Osteoblast (primary cell): ENCODE results near the gene VDAC1. TPM values are rescaled to one million over a fixed set of nuclear protein-coding genes. Genes with fewer than 3 reads are reported as not detected.
A peak's percentile ranks its signal among the peaks of the same experiment; 100 is the strongest.

Experiments
- DNase-seq: peaks from one replicate; pipeline ENCODE4 v3.0.0; 2011; ENCODE audit warnings: low spot score, mixed read lengths; ENCODE audit not compliant: insufficient read length; ENCODE audit errors: missing footprints
- H2AFZ ChIP-seq: 2 replicates; pipeline ENCODE4 v1.6.0; 2011; ENCODE audit warnings: mild to moderate bottlenecking, low read length
- H3K27ac ChIP-seq: 2 replicates; pipeline ENCODE4 v1.5.1; 2011; ENCODE audit warnings: mild to moderate bottlenecking, low read depth, low read length, moderate library complexity
- H3K27me3 ChIP-seq: 2 replicates; pipeline ENCODE4 v1.6.0; 2012; ENCODE audit warnings: mild to moderate bottlenecking, control low read depth, inconsistent platforms, low read length, moderate library complexity; ENCODE audit not compliant: insufficient read depth
- H3K36me3 ChIP-seq: 2 replicates; pipeline ENCODE4 v1.5.1; 2011; ENCODE audit warnings: mild to moderate bottlenecking, low read length, control low read depth, moderate library complexity; ENCODE audit not compliant: insufficient read depth
- H3K4me1 ChIP-seq: 2 replicates; pipeline ENCODE4 v1.5.1; 2011; ENCODE audit warnings: mild to moderate bottlenecking, low read length, control low read depth, moderate library complexity; ENCODE audit not compliant: insufficient read depth
- H3K4me2 ChIP-seq: 2 replicates; pipeline ENCODE4 v1.6.0; 2011; ENCODE audit warnings: mild to moderate bottlenecking, low read length; ENCODE audit not compliant: insufficient read depth
- H3K4me3 ChIP-seq: fragments of 200-600 bp; sonication (generic); 3 replicates; pipeline ENCODE4 v1.5.1; 2012; ENCODE audit warnings: mild to moderate bottlenecking, low read length, inconsistent platforms; ENCODE audit not compliant: insufficient read depth
- H3K79me2 ChIP-seq: 2 replicates; pipeline ENCODE4 v1.6.0; 2012; ENCODE audit warnings: mild to moderate bottlenecking, low read length, control low read depth, inconsistent platforms; ENCODE audit not compliant: insufficient read depth
- H3K9me3 ChIP-seq: 2 replicates; pipeline ENCODE4 v1.5.1; 2011; ENCODE audit warnings: low read depth, low read length, control low read depth
- H4K20me1 ChIP-seq: 2 replicates; pipeline ENCODE4 v1.6.0; 2012; ENCODE audit warnings: mild to moderate bottlenecking, low read length, control low read depth; ENCODE audit not compliant: insufficient read depth
- CTCF ChIP-seq: IDR thresholded peaks from 2 replicates; pipeline ENCODE4 v1.5.1; 2011; ENCODE audit warnings: mild to moderate bottlenecking, low read depth, low read length, moderate library complexity; ENCODE audit errors: extremely low read depth
- total RNA-seq: library from RNA; depleted of rRNA; stranded (reverse); fragments of >200 nt; gene quantifications from 2 replicates; pipeline ENCODE4 v1.2.3, GENCODE V29; 2012

The VDAC1 gene
- total RNA-seq, 1 donor: 264 TPM

- no peak overlapping the region for H3K27ac ChIP-seq
Measured at GRCh38 chr5:134048864-134049263, 44.1 kb upstream of the VDAC1 start.

GRCh38 chr5:134047687-134048056 lies 42.9 kb upstream of the VDAC1 start:
- H3K9me3 ChIP-seq: no peaks in the 10 kb centered on the region
- no peaks in the 10 kb centered on the region for H3K4me1 ChIP-seq
- H3K36me3 ChIP-seq: no peaks in the 10 kb centered on the region
- no peak for TF ChIP-seq CTCF
- H3K4me3 ChIP-seq: no peak overlapping the region
- H3K27ac ChIP-seq: no peak overlapping the region
- H2AFZ ChIP-seq: no peak overlapping the region
- no peaks in the 10 kb centered on the region for H3K79me2 ChIP-seq
- no peaks in the 10 kb centered on the region for H3K27me3 ChIP-seq
- DNase-seq: peak; percentile 31
- no peaks in the 10 kb centered on the region for H4K20me1 ChIP-seq
- no peak overlapping the region for H3K4me2 ChIP-seq

More at GRCh38 chr5:134048864-134049263, 44.1 kb upstream of the VDAC1 start:
- no peak for DNase-seq
- Histone ChIP-seq H3K9me3 (no peaks in the 10 kb centered on the region), H4K20me1 (no peaks in the 10 kb centered on the region), H3K79me2 (no peaks in the 10 kb centered on the region), H3K4me2 (no peak overlapping the region), H3K27me3 (no peaks in the 10 kb centered on the region), H3K36me3 (no peaks in the 10 kb centered on the region), H3K4me1 (peaks cover 4% of the 10 kb centered on the region), H2AFZ (no peak overlapping the region), H3K4me3 (no peak overlapping the region)
- TF ChIP-seq CTCF: no peak

GRCh38 chr5:134046801-134047686 lies 42.3 kb upstream of the VDAC1 start:
- Histone ChIP-seq H3K9me3 (no peaks in the 10 kb centered on the region), H3K27ac (no peak overlapping the region), H3K27me3 (no peaks in the 10 kb centered on the region), H2AFZ (no peak overlapping the region), H3K4me2 (no peak overlapping the region), H3K36me3 (no peaks in the 10 kb centered on the region), H4K20me1 (no peaks in the 10 kb centered on the region), H3K4me3 (no peak overlapping the region), H3K79me2 (no peaks in the 10 kb centered on the region), H3K4me1 (no peaks in the 10 kb centered on the region)
- no peak for DNase-seq
- TF ChIP-seq CTCF: no peak

- no peaks in the 10 kb centered on the region for H4K20me1 ChIP-seq
- DNase-seq: peak; percentile 23
- H3K36me3 ChIP-seq: no peaks in the 10 kb centered on the region
- no peak overlapping the region for H3K27ac ChIP-seq
- no peak overlapping the region for H2AFZ ChIP-seq
- H3K27me3 ChIP-seq: no peaks in the 10 kb centered on the region
- H3K9me3 ChIP-seq: no peaks in the 10 kb centered on the region
- no peak overlapping the region for H3K4me3 ChIP-seq
- H3K4me1 ChIP-seq: peaks cover 3% of the 10 kb centered on the region
- no peak overlapping the region for H3K4me2 ChIP-seq
- no peak for TF ChIP-seq CTCF
- no peaks in the 10 kb centered on the region for H3K79me2 ChIP-seq
Measured at GRCh38 chr5:134046330-134046729, 41.6 kb upstream of the VDAC1 start.
